ENCODE data around the gene PPP1R9B. TPM values are rescaled to one million over a fixed set of nuclear protein-coding genes. Genes with fewer than 3 reads are reported as not detected.

PPP1R9B gene
- total RNA-seq, 1 donor from 2014 or later, result 176 TPM

GRCh38 chr17:50117202-50118051 is 33.0 kb downstream of the PPP1R9B start:
- DNase-seq (ENCODE audit: extremely low spot score, unreplicated experiment), result no peak
- H3K27me3 Mint-ChIP-seq (ENCODE audit: unreplicated experiment), result no peaks in the 10 kb centered on the region
- no peaks in the 10 kb centered on the region for H3K9me3 Mint-ChIP-seq (ENCODE audit: unreplicated experiment)
- H3K4me1 Mint-ChIP-seq (ENCODE audit: unreplicated experiment), result peaks cover 5% of the 10 kb centered on the region
- peak; percentile 51 for TF ChIP-seq CTCF (IDR thresholded peaks at IDR 0.05)
- H3K27ac Mint-ChIP-seq (ENCODE audit: unreplicated experiment), result no peak overlapping the region
- peaks cover 7% of the 10 kb centered on the region for H3K36me3 Mint-ChIP-seq (ENCODE audit: unreplicated experiment)
- H3K4me3 Mint-ChIP-seq (ENCODE audit: unreplicated experiment), result no peak overlapping the region

DNA sequence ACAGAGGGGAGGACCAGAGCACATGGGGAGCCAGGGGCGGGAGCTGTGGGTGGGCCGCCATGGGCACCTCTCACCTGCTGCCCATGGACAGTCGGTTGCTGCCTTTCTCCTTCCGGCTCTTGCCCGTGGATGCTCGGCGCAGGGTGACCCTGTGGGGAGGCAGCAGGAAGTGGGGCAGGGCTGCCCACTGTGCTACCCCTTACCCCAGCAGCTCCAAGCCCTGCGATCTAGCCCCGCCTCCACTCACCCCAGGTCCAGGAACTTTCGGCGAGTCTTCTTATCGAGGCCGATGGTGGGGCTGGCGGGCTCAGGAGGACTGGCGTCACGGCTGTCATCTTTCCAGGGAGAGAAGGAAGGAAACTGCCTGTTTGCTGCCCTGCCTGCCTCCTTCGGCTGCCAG is 34.7 kb downstream of the PPP1R9B start:
- Mint-ChIP-seq H3K9me3 (ENCODE audit: unreplicated experiment) (no peaks in the 10 kb centered on the region), H3K36me3 (ENCODE audit: unreplicated experiment) (peaks cover 5% of the 10 kb centered on the region), H3K4me1 (ENCODE audit: unreplicated experiment) (peaks cover 11% of the 10 kb centered on the region), H3K27me3 (ENCODE audit: unreplicated experiment) (no peaks in the 10 kb centered on the region), H3K27ac (ENCODE audit: unreplicated experiment) (no peak overlapping the region), H3K4me3 (ENCODE audit: unreplicated experiment) (no peak overlapping the region)
- no peak for DNase-seq (ENCODE audit: extremely low spot score, unreplicated experiment)
- no peak for TF ChIP-seq CTCF (IDR thresholded peaks at IDR 0.05)

GRCh38 chr17:50114849-50115357 is 35.6 kb downstream of the PPP1R9B start:
- no peaks in the 10 kb centered on the region for H3K27me3 Mint-ChIP-seq (ENCODE audit: unreplicated experiment)
- no peak overlapping the region for H3K27ac Mint-ChIP-seq (ENCODE audit: unreplicated experiment)
- TF ChIP-seq CTCF (IDR thresholded peaks at IDR 0.05), result peak; percentile 75
- peaks cover 11% of the 10 kb centered on the region for H3K4me1 Mint-ChIP-seq (ENCODE audit: unreplicated experiment)
- DNase-seq (ENCODE audit: extremely low spot score, unreplicated experiment), result no peak
- peaks cover 5% of the 10 kb centered on the region for H3K36me3 Mint-ChIP-seq (ENCODE audit: unreplicated experiment)
- no peak overlapping the region for H3K4me3 Mint-ChIP-seq (ENCODE audit: unreplicated experiment)
- H3K9me3 Mint-ChIP-seq (ENCODE audit: unreplicated experiment), result no peaks in the 10 kb centered on the region

- no peak for DNase-seq (ENCODE audit: extremely low spot score, unreplicated experiment)
- H3K4me1 Mint-ChIP-seq (ENCODE audit: unreplicated experiment), result peaks cover 11% of the 10 kb centered on the region
- H3K9me3 Mint-ChIP-seq (ENCODE audit: unreplicated experiment), result no peaks in the 10 kb centered on the region
- H3K27ac Mint-ChIP-seq (ENCODE audit: unreplicated experiment), result no peak overlapping the region
- no peaks in the 10 kb centered on the region for H3K27me3 Mint-ChIP-seq (ENCODE audit: unreplicated experiment)
- no peak for TF ChIP-seq CTCF (IDR thresholded peaks at IDR 0.05)
- H3K36me3 Mint-ChIP-seq (ENCODE audit: unreplicated experiment), result peaks cover 2% of the 10 kb centered on the region
- H3K4me3 Mint-ChIP-seq (ENCODE audit: unreplicated experiment), result no peak overlapping the region
Measured at GRCh38 chr17:50114401-50114800, 36.1 kb downstream of the PPP1R9B start.

- Mint-ChIP-seq H3K9me3 (ENCODE audit: unreplicated experiment) (no peaks in the 10 kb centered on the region), H3K36me3 (ENCODE audit: unreplicated experiment) (peaks cover 4% of the 10 kb centered on the region), H3K4me3 (ENCODE audit: unreplicated experiment) (no peak overlapping the region), H3K4me1 (ENCODE audit: unreplicated experiment) (peaks cover 11% of the 10 kb centered on the region), H3K27me3 (ENCODE audit: unreplicated experiment) (no peaks in the 10 kb centered on the region), H3K27ac (ENCODE audit: unreplicated experiment) (peak overlapping the region; percentile 23)
- DNase-seq (ENCODE audit: extremely low spot score, unreplicated experiment), result no peak
- no peak for TF ChIP-seq CTCF (IDR thresholded peaks at IDR 0.05)
Measured at GRCh38 chr17:50113624-50114320, 36.7 kb downstream of the PPP1R9B start.

All from osteocyte (in vitro differentiated cells).